ENCODE results near the gene PLCXD1.
"Not testable (repeated sequence)": the region's sequence is repeated elsewhere in the genome, so short reads cannot be mapped to it uniquely, and the experiment has no call there.

The PLCXD1 gene, protein sequence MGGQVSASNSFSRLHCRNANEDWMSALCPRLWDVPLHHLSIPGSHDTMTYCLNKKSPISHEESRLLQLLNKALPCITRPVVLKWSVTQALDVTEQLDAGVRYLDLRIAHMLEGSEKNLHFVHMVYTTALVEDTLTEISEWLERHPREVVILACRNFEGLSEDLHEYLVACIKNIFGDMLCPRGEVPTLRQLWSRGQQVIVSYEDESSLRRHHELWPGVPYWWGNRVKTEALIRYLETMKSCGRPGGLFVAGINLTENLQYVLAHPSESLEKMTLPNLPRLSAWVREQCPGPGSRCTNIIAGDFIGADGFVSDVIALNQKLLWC

DNA sequence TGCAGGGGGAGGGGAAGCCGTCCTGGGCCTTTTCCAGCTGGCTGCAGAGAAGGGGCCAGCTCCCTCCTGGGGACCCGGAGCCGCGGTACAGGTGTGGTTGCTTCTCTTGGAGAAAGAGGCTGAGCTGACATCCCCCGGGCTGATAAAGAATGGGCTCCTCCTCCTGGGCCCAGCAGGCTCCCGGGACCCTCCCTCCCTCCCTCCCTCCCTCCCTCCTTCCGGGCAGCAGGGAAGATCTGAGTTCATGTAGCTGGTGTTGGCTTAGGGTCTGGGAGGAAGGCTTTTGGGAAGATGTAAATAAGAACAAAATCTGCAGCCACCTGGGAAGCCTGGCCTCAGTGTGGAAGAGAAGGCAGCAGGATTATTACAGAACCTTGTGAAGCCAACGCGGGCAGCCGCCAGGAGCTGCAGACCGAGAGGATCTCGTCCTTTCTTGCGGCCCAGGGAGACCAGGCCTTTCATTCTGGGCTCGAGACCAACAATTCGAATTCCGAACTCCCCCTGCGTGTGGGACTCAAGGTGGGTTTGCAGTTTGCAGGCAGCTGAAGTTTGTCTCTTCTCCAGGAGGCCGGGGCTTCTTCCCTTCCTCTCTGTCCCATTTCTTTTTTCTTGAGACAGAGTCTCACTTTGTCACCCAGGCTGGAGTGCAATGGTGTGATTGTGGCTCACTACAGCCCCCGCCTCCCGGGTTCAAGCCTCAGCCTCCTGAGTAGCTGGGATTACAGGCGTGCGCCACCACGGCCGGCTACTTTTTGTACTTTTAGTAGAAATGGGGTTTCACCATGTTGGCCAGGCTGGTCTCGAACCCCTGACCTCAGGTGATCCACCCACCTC lies at the start of gene PLCXD1:
TSS of gene PLCXD1 (plus strand) at position 216 of the 834 bp plus-strand sequence. CDS start 2,807 bp downstream, outside the sequence.
- DNase-seq = no peak

DNA sequence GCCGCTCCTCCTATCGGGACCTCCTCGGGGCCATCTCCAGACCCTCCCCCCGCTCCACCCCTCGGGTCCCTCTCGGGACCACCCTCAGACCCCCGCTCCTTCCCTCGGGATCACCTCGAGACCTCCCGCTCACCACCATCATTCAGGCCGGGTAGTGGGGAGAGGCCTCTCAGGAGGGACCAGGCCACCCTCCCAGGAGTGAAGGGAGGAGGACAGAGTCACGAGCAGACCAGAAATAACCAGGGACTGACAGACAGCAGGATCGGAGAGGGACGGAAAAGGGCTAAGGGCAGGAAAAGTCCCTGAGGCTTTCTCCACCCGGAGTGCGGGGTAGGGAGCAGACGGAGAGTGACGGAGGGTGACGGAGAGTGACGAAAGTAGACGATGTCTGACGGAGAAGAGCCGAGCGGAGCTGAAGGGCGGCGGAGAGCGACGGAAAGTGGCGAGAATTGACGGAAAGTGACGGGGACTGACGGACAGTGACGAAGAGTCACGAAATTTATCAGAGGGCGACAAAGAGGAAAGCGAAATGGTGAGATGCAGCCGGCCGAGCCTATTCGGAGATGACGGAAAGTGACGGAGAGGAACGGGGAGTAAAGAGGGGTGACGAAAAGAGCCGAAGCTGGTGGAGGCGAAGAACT lies 49.4 kb upstream of the PLCXD1 start:
- DNase-seq = not testable (repeated sequence)

DNA sequence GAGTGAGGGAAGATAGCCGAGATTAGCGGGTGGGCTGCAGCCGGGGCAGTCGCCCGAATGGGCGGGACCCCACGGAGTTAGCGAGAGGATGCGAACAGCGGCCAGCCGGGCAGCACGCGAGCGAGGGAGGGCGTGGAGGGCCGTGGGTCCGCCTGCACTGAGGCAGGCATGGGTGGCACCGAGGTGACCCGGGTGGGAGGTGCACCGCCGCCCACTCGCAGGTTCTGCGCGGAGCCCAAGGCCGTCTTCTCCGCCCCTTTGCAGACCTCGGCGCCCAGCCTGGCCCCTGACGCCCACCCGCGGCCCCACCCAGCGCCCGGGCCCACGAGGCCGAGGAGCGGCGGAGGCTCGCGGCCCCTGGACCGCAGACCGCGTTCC lies 48.9 kb upstream of the PLCXD1 start:
- not testable (repeated sequence) for DNase-seq

DNA sequence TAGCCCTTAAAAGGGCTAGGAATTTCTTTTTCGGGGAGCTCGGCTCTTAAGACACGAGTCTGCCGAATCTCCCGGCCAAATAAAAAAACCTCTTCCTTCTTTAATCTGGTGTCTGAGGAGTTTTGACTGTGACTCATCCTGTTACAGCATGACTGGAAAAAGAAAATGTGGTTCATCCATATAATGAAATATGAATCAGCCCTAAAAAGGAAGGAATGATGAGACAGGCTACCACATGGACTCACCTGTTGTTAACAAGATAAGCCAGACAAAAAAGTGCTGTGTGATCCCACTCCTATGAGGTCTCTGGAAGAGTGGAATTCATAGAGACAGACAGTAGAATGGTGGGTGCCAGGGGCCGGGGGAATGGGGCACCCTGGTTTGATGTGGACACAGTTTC lies 45.0 kb upstream of the PLCXD1 start:
- DNase-seq = not testable (repeated sequence)

DNA sequence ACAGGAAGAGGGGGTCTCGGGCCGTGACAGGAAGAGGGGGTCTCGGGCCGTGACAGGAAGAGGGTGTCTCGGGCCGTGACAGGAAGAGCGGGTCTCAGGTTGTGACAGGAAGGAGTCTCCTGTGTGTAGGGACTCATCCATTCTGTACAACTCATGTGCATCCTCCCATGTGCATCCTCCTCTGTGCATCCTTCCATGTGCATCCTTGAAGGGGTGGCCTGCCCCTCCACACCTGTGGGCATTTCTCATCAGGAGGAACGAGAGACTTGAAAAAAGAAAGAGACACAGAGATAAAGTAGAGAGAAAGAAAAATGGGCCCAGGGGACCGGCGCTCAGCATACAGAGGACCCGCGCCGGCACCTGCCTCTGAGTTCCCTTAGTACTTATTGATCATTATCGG lies 30.2 kb upstream of the PLCXD1 start:
- DNase-seq = no peak

DNA sequence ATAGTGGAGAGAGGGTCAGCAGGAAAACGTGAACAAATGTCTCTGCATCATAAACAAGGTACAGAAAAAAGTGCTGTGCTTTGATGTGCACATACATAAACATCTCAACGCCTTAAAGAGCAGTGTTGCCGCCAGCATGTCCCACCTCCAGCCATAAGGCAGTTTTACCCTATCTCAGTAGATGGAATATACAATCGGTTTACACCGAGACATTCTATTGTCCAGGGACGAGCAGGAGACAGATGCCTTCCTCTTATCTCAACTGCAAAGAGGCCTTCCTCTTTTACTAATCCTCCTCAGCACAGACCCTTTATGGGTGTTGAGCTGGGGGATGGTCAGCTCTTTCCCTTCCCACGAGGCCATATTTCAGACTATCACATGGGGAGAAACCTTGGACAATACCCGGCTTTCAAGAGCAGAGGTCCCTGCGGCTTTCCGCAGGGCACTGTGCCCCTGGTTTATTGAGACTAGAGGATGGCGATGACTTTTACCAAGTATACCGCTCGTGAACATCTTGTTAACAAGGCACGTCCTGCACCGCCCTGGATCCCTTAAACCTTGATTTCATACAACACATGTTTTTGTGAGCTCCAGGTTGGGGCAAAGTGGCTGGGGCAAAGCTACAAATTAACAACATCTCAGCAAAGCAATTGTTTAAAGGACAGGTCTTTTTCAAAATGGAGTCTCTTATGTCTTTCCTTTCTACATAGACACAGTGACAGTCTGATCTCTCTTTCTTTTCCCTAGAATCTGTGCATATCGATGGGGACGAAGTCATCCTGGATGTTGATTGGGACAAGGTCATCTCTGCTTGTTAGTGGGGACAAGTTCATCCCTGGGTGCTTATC lies 29.6 kb upstream of the PLCXD1 start:
- not testable (repeated sequence) for DNase-seq

DNA sequence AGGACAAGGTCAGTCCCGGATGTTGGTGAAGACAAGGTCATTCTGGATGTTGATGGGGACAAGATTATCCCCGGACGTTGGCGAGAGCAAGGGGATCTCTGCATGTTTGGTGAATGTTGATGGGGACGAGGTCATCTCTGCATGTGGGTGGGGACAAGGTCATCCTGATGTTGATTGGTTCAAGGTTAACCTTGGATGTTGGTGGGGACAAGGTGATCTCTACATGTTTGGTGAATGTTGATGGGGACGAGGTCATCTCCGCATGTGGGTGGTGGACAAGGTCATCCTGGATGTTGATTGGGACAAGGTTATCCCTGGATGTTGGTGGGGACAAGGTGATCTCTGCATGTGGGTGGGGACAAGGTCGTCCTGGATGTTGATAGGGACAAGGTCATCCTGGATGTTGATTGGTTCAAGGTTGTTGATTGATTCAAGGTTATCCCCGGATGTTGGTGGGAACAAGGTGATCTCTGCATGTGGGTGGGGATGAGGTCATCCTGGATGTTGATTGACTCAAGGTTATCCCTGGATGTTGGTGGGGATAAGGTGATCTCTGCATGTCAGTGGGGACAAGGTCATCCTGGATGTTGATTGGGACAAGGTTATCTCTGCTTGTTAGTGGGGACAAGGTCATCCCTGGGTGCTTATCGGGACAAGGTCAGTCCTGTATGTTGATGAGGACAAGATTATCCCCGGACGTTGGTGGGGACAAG lies 28.8 kb upstream of the PLCXD1 start:
- no peak for DNase-seq

DNA sequence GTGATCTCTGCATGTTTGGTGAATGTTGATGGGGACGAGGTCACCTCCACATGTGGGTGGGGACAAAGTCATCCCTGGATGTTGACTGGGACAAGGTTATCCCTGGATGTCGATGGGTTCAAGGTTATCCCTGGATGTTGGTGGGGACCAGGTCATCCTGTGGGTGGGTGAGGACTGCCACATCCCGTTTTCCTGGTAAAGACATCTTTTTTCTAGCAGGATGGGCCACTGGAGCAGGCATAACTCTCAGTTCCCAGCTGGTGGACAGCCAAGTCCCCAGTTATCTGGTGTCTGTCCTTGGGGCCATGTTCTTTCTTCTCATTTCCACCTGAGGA lies 28.3 kb upstream of the PLCXD1 start:
- no peak for DNase-seq

DNA sequence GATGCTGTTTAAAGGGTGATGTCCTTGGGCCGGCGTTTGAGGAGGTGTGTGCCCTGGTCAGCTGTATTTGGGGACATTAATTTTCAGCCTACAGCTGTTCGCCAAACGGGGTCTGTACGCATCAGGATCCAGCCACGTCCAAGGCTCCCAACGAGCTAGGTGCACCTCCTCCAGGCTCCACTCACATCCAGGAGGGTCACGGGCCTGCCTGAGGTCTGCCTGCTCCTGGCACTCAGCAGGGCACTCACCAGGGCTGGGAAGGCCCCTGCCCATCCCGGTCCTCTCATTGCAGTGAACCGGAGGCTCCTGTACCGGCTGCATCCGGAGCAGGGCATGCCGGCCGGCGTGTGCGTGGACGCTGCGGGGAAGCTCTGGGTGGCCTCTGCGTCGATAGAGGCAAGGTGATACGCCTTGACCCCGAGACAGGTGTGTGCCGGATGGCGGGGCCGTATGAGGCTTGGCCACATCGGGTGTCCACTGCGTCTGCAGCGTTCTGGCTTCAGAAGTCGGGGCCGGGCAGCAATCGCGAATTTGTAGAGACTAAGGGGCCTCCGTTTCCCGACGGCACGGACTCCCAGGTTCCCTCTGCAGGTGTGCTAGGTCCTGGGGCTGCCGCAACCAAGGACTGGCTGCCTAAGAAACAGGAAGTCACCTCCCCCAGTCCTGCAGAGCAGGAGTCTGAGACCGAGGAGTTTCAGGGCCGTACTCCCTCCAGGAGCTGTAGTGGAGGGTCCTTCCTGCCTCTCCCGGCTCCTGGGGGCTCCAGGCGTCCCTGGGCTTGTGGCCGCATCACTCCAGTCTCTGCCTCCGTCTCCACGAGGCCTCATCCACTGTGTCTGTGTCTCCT lies 27.5 kb upstream of the PLCXD1 start:
- DNase-seq = no peak

DNA sequence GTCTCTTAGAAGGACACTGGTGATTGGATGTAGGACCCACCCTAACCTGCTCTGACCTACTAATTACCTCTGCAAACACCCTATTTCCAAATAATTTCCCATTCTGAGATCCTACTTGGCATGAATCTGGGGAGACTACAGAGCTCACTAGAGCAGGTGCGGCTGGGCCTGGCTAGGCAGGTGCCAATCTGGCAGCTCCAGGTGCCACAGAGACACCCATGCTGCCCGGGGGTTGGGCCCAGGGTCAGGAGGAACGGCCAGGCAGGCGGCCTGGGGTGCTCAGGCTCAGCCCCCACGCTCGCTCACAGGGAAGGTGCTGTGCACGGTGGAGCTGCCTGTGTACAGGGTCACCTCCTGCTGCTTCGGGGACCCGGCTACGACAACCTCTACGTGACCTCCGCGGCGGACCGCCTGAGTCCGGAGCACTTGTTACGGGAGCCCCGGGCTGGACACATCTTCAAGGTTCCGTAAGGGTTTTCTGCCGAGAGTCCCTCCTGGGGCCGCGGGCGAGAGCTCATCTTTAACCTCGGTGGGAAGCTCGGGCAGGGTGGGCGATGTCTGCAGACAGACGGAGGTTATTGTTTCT lies 26.5 kb upstream of the PLCXD1 start:
- no peak for DNase-seq

DNA sequence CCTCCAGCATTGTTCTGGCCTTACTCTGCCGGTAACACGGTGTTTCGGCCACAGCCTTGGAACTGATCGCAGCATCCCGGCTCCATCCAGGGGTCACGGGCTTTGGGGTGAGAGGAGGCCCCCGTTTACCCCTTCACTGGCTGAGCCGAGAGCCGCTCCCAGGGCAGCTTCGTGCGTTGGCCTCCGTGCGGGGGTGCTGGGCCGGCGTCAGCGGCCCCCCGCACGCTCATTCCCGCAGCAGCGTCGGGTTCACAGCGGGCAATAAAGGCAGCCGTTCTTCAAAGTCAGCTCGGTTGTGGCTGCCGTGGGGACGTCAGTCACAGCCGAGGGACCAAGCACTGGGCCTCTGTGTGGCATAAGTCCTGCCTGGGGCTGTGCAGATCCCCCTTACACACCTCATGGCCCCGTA lies 25.3 kb upstream of the PLCXD1 start:
- no peak for DNase-seq

DNA sequence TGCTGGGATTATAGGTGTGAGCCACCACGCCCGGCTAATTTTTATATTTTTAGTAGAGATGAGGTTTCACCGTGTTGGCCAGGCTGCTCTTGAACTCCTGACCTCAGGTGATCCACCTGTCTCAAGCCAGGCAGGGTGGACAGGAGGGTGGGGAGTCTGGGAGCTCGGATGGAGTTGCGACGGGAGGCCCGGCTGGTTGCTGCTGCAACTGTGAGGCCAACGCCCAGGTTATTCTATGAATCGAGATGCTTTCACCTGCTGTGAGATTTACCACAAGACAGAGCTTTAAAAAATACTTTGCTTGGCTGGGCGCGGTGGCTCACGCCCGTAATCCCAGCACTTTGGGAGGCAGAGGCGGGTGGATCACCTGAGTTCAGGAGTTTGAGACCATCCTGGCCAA lies 24.1 kb upstream of the PLCXD1 start:
- not testable (repeated sequence) for DNase-seq

DNA sequence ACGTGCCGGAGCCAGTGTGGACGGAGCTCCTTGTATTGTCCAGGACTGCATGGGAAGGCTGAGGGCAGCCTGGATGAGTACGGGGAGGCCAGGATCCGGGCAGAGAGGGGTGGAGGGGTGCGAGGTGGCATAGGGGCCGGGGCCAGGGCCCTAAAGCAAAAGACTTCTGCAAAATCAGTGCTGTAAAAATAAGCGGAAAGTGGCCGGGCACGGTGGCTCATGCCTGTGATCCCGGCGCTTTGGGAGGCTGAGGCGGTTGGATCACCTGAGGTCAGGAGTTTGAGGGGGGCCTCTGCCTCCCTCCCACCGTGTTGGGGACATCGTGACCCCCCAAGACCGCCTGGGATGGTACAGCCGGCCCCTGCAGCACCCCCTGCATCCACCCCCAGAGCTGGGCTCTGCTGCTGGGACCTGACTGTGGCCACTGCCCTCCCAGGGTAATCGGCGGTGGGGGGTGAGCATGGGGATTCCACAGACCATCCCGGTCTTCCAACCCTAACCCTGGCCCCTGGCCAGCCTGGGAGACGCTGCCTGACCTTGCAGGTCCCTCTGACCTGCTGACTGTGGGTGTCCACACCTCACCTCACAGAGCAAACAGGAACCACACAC lies 23.4 kb upstream of the PLCXD1 start:
- DNase-seq = no peak

DNA sequence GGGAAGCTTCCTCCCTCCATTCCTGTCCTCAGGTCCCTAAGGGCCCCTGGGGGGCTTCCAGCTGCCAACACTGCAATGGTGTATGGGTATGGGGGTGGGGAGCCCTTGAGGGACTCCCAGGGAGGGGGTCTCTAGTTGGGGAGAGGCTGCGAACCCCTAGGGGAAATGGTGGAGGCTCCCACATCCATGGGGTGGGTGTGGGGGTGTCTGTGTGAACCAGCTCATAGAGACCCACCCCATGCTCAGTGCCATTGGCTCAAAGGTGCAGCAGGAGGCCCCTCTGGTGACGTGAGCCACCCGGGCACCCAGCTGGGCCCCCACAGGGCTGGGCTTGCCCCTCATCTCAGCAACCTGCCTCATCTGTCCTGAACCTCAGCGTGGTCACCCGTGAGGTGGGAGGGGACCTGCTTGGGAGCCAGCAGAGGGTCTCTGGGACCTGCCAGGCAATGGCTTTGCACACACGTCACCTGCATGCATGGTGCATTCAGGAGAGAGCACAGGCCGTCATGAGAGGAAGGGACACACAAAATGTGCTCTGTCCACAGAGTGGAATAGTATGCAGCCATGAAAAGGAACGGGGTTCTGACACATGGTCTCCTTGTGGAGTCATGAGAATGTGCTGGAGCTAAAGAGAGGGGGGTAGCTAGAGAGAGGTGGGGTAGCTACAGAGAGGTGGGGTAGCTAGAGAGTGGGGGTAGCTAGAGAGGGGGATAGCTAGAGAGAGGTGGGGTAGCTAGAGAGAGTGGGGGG lies 22.7 kb upstream of the PLCXD1 start:
- no peak for DNase-seq

DNA sequence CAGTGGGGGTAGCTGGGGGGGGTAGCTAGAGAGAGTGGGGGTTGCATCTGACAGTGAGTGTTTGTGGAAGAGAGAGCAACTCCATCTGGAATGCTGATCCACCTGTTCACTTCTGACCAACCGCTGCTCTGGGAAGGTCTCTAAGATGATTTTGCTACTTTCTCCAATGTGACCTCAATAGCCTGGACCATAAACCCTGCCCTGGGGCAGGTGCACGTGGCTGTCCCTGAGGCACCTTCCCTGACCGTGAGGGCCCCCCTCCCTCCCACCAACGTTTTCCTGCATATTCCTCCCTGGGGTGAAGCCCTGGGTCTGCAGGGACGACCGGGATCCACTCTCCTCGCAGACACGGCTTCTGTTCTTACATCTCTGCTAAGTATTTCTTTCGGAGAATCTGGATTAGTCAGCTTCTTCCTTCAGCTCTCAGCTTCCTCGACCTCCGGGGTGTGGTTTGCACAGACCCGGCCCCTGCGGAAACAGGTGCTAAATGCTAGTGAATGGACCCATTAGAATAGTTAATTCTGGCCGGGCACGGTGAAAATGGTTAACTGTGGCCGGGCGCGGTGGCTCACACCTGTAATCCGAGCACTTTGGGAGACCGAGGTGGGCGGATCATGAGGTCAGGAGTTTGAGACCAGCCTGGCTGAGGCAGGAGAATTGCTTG lies 21.4 kb upstream of the PLCXD1 start:
- no peak for DNase-seq

DNA sequence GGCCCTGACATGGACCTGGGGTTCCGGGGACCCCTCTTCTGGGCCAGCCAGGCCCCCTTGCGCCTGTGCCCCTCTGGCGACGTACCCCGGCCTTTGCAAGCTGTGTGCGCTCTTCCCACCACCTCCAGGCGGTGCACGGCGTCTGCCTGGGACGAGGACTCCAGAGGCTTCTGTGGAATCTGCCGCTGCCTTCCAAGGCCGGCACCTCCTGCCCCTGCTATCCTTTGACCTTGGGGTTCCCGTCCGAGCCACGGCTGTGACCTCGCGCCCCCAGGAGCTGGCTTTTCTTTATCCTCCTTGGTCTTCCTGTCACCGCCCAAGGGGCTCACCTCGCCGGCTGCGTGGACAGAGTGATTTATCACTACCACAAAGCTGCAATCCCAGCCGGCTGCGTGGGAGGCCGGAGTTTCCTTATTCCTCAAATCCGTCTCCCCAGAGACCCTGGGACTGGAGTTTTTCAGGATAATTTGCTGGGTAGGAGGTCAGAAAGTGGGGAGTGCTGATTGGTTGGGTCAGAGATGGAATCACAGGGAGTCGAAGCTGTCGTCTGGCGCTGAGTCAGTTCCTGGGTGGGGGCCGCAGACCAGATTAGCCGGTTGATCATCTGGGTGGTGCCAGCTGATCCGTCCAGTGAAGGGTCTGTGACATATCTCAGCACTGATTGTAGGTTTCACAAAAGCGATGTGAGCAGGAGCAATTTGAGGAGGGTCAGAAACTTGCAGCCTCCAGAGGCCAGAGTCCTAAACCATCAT lies 19.8 kb upstream of the PLCXD1 start:
- no peak for DNase-seq

DNA sequence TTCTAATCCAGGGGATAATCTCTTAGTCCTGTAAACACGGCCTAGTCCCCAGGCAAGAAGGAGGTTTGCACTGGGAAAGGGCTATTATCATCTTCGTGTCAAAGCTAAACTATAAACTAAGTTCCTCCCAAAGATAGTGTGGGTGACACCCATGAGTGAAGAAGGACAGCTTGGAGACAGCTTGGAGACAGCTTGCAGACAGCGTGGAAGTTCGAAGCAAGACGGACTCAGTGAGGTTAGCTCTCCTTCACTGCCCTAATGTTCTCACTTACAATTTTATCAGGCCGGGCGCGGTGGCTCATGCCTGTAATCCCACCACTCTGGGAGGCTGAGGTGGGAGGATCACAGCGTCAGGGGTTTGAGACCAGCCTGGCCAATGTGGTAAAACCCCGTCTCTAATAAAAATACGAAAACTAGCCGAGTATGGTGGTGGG lies 19.2 kb upstream of the PLCXD1 start:
- no peak for DNase-seq

DNA sequence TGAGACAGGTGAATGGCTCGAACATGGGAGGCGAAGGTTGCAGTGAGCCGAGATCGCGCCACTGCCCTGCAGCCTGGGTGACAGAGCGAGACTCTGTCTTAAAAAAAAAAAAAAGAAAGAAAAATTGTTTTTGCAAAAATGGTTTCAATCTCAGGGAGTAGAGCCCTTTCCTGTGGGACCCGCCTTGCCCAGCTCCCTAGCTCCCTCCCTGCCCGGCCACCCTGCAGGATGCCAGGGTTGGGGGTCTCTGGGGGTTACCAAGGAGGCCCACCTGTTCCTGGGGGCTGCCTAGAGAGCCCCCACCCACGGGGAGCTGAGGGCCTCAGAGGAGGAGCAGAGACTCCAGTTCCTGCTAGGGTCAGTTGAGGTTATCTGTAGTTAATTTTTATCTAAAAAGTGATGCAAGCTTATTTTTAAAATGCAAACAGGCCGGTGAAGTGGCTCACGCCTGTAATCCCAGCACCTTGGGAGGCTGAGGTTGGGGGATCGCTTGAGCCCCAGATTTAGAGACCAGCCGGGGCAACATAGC lies 18.7 kb upstream of the PLCXD1 start:
- DNase-seq = no peak

Measured in stimulated activated naive CD4-positive, alpha-beta T cell treated with Interleukin-2 at 50 U/mL for 16 hours (primary cell).